ENCODE measurements around the gene SEC61A2. TPM values are rescaled to one million over a fixed set of nuclear protein-coding genes. Genes with fewer than 3 reads are reported as not detected.

Gene SEC61A2
- total and polyA plus RNA-seq, 8 donors: 0.58 to 17.4 (median 6.8) TPM

GRCh38 chr10:12113627-12114026, 15.8 kb upstream of the SEC61A2 start:
- H3K36me3 ChIP-seq: peaks cover 19 to 98% (median 94%) of the 10 kb centered on the region in 4 donors
- TF ChIP-seq CTCF (IDR thresholded peaks at IDR 0.05): no peak
- TF ChIP-seq POLR2AphosphoS5 (IDR thresholded peaks at IDR 0.05): no peak
- WGBS, 5 donors: 91 to 100% (median 95%) methylated on average over 2 of the region's 2 CpGs
- no peak for DNase-seq
- intact Hi-C loops (cut with DNase I; ENCODE audit: low total_unique reads): no loop called here
- H3K4me1 ChIP-seq: no peaks in the 10 kb centered on the region
- no peaks in the 10 kb centered on the region for H3K9me3 ChIP-seq
- no peaks in the 10 kb centered on the region for H3K27me3 ChIP-seq
- H3K27ac ChIP-seq: no peak overlapping the region
- H3K4me3 ChIP-seq: no peak overlapping the region

DNA sequence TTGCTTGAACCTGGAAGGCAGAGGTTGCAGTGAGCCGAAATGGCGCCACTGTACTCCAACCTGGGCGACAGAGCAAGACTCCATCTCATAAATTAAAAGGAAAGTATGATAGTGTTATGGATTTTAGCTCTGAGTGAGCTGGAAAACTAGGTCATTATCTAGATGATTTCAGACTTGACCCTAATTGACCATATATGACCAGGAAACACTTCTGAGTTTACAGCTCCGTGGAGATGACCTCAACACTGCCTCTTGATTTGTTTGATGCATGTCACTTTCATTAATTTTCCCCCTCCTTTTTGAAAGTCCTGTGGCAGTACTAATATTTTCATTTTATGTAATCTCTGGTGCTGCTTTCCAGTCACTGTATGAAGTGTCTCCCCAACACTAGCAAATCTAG, 7.8 kb upstream of the SEC61A2 start:
- no peak for TF ChIP-seq EP300 (IDR thresholded peaks at IDR 0.05)
- no peak for TF ChIP-seq POLR2A (IDR thresholded peaks at IDR 0.05)
- no peak for TF ChIP-seq POLR2AphosphoS5 (IDR thresholded peaks at IDR 0.05)
- TF ChIP-seq CTCF (IDR thresholded peaks at IDR 0.05): no peak
- Histone ChIP-seq H3K27ac (no peak overlapping the region), H3K4me3 (no peak overlapping the region), H3K27me3 (no peaks in the 10 kb centered on the region), H3K9me3 (no peaks in the 10 kb centered on the region), H3K36me3 (peaks cover 19 to 71% (median 62%) of the 10 kb centered on the region in 4 donors), H3K4me1 (no peaks in the 10 kb centered on the region)
- intact Hi-C loops (cut with DNase I; ENCODE audit: low total_unique reads): no loop called here
- WGBS, 5 donors: 81 to 89% (median 84%) methylated on average over 4 of the region's 4 CpGs
- no peak for DNase-seq

DNA sequence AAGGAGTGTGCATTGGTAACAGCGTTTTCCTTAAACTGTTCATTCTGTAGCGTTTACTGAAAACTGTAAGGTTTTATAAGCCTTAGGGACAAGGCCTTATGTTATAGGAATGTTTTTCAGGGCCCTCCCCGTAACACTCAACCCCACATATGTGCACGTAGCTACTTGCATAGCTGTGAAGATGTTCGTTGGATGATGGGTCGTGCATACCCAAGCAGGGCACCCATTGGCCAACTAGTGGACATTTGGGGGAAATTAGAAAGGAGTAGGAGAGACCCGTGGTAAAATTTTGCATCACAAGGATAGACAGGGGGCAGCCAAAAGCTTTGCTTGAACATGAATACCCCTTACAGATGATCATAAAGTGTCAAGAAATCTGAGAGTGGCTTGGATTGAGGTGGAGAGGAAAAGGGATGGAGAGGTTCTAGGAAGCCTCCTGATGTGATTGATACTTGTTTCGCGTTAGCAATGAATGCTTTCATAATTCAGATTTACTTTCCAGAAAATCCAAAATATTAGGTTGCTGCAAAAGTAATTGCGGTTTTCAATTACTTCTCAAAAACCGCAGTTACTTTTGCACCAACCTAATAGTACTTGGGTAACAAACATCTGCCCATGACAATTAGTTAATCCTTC, 878 bp downstream of the SEC61A2 start:
- Histone ChIP-seq H3K27me3 (no peaks in the 10 kb centered on the region), H3K27ac (peak overlapping the region in 4 of 5 donors; percentile 90 to 96 (median 94)), H3K4me1 (peaks cover 0 to 27% (median 11%) of the 10 kb centered on the region in 4 donors), H3K4me3 (peak overlapping the region; percentile 95 to 99 (median 99)), H3K36me3 (peaks cover 3 to 24% (median 15%) of the 10 kb centered on the region in 4 donors), H3K9me3 (no peaks in the 10 kb centered on the region)
- intact Hi-C loops (cut with DNase I; ENCODE audit: low total_unique reads): no loop called here
- 25 to 33% (median 29%) methylated on average over 11 of the region's 11 CpGs for WGBS, 5 donors
- DNase-seq: peak in 1 of 2 donors; percentile 79
- TF ChIP-seq EP300 (IDR thresholded peaks at IDR 0.05) (no peak), POLR2AphosphoS5 (IDR thresholded peaks at IDR 0.05) (no peak), CTCF (IDR thresholded peaks at IDR 0.05) (peak in 3 of 7 experiments; percentile 6 to 29 (median 17)), POLR2A (IDR thresholded peaks at IDR 0.05) (no peak)

DNA sequence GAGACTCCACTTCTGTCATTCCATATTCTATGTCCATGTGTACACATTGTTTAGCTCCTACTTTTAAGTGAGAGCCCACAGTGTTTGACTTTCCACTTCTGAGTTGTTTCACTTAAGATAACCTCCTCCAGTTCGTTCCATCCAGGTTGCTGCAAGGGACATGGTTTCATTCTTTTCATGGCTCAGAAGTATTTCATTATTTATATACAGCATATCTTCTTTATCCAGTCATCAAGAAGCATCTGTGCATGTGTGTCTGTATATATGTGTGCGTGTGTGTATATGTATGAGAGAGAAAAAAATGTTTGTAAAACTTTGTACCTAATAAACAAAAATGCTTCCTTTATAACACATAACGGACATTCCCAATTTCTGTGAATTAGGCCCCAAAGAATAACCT, 6.2 kb downstream of the SEC61A2 start:
- no peak for DNase-seq
- peaks cover 18 to 74% (median 62%) of the 10 kb centered on the region in 4 donors for H3K36me3 ChIP-seq
- H3K9me3 ChIP-seq: no peaks in the 10 kb centered on the region
- no peak overlapping the region for H3K27ac ChIP-seq
- WGBS, 5 donors: 70 to 80% (median 71%) methylated on average over 3 of the region's 3 CpGs
- H3K27me3 ChIP-seq: no peaks in the 10 kb centered on the region
- intact Hi-C loops (cut with DNase I; ENCODE audit: low total_unique reads): no loop called here
- no peak overlapping the region for H3K4me3 ChIP-seq
- H3K4me1 ChIP-seq: peaks cover 0 to 8% (median 5%) of the 10 kb centered on the region in 4 donors
- TF ChIP-seq POLR2AphosphoS5 (IDR thresholded peaks at IDR 0.05): no peak
- TF ChIP-seq EP300 (IDR thresholded peaks at IDR 0.05): no peak
- no peak for TF ChIP-seq POLR2A (IDR thresholded peaks at IDR 0.05)
- no peak for TF ChIP-seq CTCF (IDR thresholded peaks at IDR 0.05)
